K562 (cell line): ENCODE data around the gene EDDM13. TPM values are rescaled to one million over a fixed set of nuclear protein-coding genes. Genes with fewer than 3 reads are reported as not detected.

Source experiments
- CREB1 ChIP-seq, 2 experiments: sonication (generic) in 1 of 2; formaldehyde crosslinking in 1 of 2; IDR thresholded peaks; 2 replicates each; pipeline versions ENCODE4 v1.6.1 to v1.8.0; 2012 to 2022; ENCODE audit warnings: inconsistent platforms in 1 of 2, mild to moderate bottlenecking in 1 of 2, missing genetic modification reagents in 1 of 2, moderate library complexity in 1 of 2
- ELF1 ChIP-seq: fragments of 200-800 bp; sonication (Bioruptor generic); IDR thresholded peaks from 2 replicates; pipeline ENCODE4 v1.6.1; 2016; ENCODE audit warnings: missing genetic modification characterization, missing compliant biosample characterization
- GTF2E2 ChIP-seq: fragments of 200-800 bp; sonication (Bioruptor generic); IDR thresholded peaks from 2 replicates; pipeline ENCODE4 v1.6.1; 2016; ENCODE audit warnings: missing genetic modification characterization, missing compliant biosample characterization
- HSF4 ChIP-seq: fragments of 250-450 bp; sonication (Bioruptor Pico); IDR thresholded peaks from 2 replicates; pipeline ENCODE4 v2.1.2; 2022; ENCODE audit warnings: mild to moderate bottlenecking, moderate library complexity, borderline replicate concordance
- KLF6 ChIP-seq: fragments of 250-450 bp; sonication (Bioruptor Pico); IDR thresholded peaks from 2 replicates; pipeline ENCODE4 v1.4.0; 2020; ENCODE audit warnings: mild to moderate bottlenecking, moderate library complexity, borderline replicate concordance
- MAFF ChIP-seq: IDR thresholded peaks from 2 replicates; pipeline ENCODE4 v1.6.1; 2012; ENCODE audit warnings: low read length, improper control_type of control experiment
- MYBL2 ChIP-seq, 2 experiments: fragments of 450-650 bp in 1 of 2; sonication (generic) in 1 of 2; formaldehyde crosslinking in 1 of 2; IDR thresholded peaks; 2 replicates each; pipeline versions ENCODE4 v1.6.1 to v1.8.1; 2017 to 2022; ENCODE audit warnings: borderline replicate concordance in 1 of 2, inconsistent platforms in 1 of 2, low read depth in 1 of 2, mild to moderate bottlenecking in 1 of 2, missing genetic modification reagents in 1 of 2, moderate library complexity in 1 of 2
- NCOA2 ChIP-seq, 2 experiments: fragments of 450-650 bp; IDR thresholded peaks; 2 replicates each; pipeline ENCODE4 v1.6.1; 2018; ENCODE audit warnings: mild to moderate bottlenecking in 2 of 2, moderate library complexity in 1 of 2; ENCODE audit not compliant: partially characterized antibody in 2 of 2
- NR2C1 ChIP-seq, 2 experiments: fragments of 450-650 bp; IDR thresholded peaks; 2 replicates each; pipeline ENCODE4 v1.6.1; 2017; ENCODE audit warnings: mild to moderate bottlenecking in 2 of 2, antibody characterized with exemption in 1 of 2, inconsistent platforms in 1 of 2, missing compliant biosample characterization in 1 of 2, missing genetic modification characterization in 1 of 2
- PCBP2 ChIP-seq: fragments of 200-400 bp; formaldehyde crosslinking; IDR thresholded peaks from 2 replicates; pipeline ENCODE4 v1.6.1; 2018; ENCODE audit warnings: low read length, low read depth, mild to moderate bottlenecking, moderate library complexity; ENCODE audit not compliant: poor library complexity, severe bottlenecking
- POU5F1 ChIP-seq: fragments of 150-350 bp; IDR thresholded peaks from 2 replicates; pipeline ENCODE4 v1.6.1; 2014; ENCODE audit warnings: borderline replicate concordance, low read length, low read depth, mild to moderate bottlenecking; ENCODE audit not compliant: partially characterized antibody
- SMARCE1 ChIP-seq: fragments of 450-650 bp; IDR thresholded peaks from 2 replicates; pipeline ENCODE4 v1.7.1; 2016; ENCODE audit warnings: mild to moderate bottlenecking
- SREBF1 ChIP-seq: fragments of 150-350 bp; IDR thresholded peaks from 2 replicates; pipeline ENCODE4 v1.6.1; 2014; ENCODE audit warnings: antibody characterized with exemption, low read depth, low read length, borderline replicate concordance
- TCF3 ChIP-seq: sonication (generic); formaldehyde crosslinking; IDR thresholded peaks from 2 replicates; pipeline ENCODE4 v1.4.0; 2020; ENCODE audit warnings: mild to moderate bottlenecking, missing genetic modification reagents
- ZBTB9 ChIP-seq: fragments of 450-650 bp; formaldehyde crosslinking; IDR thresholded peaks from 2 replicates; pipeline ENCODE4 v1.4.0; 2020; ENCODE audit warnings: mild to moderate bottlenecking, moderate library complexity
- ZNF174 ChIP-seq: fragments of 250-450 bp; sonication (Bioruptor Pico); IDR thresholded peaks from 2 replicates; pipeline ENCODE4 v1.4.0; 2020; ENCODE audit warnings: mild to moderate bottlenecking
- ZNF77 ChIP-seq: fragments of 250-450 bp; sonication (Bioruptor Pico); IDR thresholded peaks from 2 replicates; pipeline ENCODE4 v1.5.0; 2020
- ZNF778 ChIP-seq: fragments of 450-650 bp; formaldehyde crosslinking; IDR thresholded peaks from 2 replicates; pipeline ENCODE4 v1.4.0; 2020; ENCODE audit warnings: mild to moderate bottlenecking, moderate library complexity
- polyA plus RNA-seq, 8 experiments: library from polyadenylated mRNA; depleted of rRNA in 4 of 8; stranded (reverse) in 5 of 8; unstranded in 3 of 8; fragments of >200 nt; fragmentation: Nextera tagmentation in 2 of 8; fragmentation: Illumina TruSeq in 1 of 8; extraction: Ambion mirVana in 2 of 8; extraction: Trizol in 1 of 8; gene quantifications; 2 replicates each; pipeline versions ENCODE4 v1.2.1 to v1.2.3, GENCODE V29; 2011 to 2014; ENCODE audit warnings: inconsistent platforms in 1 of 8, missing spikeins in 1 of 8
- total RNA-seq, 7 experiments: library from RNA; depleted of rRNA in 6 of 7; stranded (reverse); fragments of >200 nt in 6 of 7; fragmentation: Illumina TruSeq in 2 of 7; extraction: Trizol in 2 of 7; gene quantifications; 2 replicates each; pipeline versions ENCODE4 v1.2.1 to v1.2.3, GENCODE V29; 2011 to 2021; ENCODE audit warnings: low replicate concordance in 1 of 7
- TF ChIP-seq, protein P1 (sequence below): sonication (generic); formaldehyde crosslinking; IDR thresholded peaks from 2 replicates; pipeline ENCODE4 v1.8.0; 2023; ENCODE audit warnings: mild to moderate bottlenecking, missing genetic modification reagents
- TF ChIP-seq, protein P2 (sequence below): fragments of 250-450 bp; sonication (Bioruptor Pico); IDR thresholded peaks from 2 replicates; pipeline ENCODE4 v1.4.0; 2020; ENCODE audit warnings: mild to moderate bottlenecking, moderate library complexity, borderline replicate concordance

EDDM13 gene
- total and polyA plus RNA-seq, 9 of the 15 experiments (the other 6 are each of a cell fraction or from before 2014, with no cell fraction given) = 2.0 to 7.7 (median 4.1) TPM

- TF ChIP-seq NR2C1 (IDR thresholded peaks at IDR 0.05) (no peak), NR2C1 (tag; IDR thresholded peaks at IDR 0.05) (peak; percentile 65; the same call in 1 of the 2 replicates), ZBTB9 (CRISPR knock-in tag) (peak; percentile 88), SREBF1 (no peak), HSF4 (peak; percentile 97), NCOA2 (IDR thresholded peaks at IDR 0.05; ENCODE audit: partially characterized antibody in 2 of 2) (no peak), PCBP2 (no peak), ZNF778 (CRISPR knock-in tag) (no peak), TCF3 (CRISPR knock-in tag) (peak; percentile 84), MYBL2 (IDR thresholded peaks at IDR 0.05; ENCODE audit: low read depth) (no peak), MYBL2 (CRISPR knock-in tag; IDR thresholded peaks at IDR 0.05; ENCODE audit: borderline replicate concordance) (no peak), MAFF (no peak), ZNF174 (no peak), ZNF77 (CRISPR knock-in tag) (no peak), GTF2E2 (tag) (no peak), POU5F1 (no peak), KLF6 (peak; percentile 95), CREB1 (IDR thresholded peaks at IDR 0.05) (no peak), CREB1 (CRISPR knock-in tag; IDR thresholded peaks at IDR 0.05) (no peak), SMARCE1 (no peak), ELF1 (tag) (no peak)
- TF ChIP-seq, protein P1, sequence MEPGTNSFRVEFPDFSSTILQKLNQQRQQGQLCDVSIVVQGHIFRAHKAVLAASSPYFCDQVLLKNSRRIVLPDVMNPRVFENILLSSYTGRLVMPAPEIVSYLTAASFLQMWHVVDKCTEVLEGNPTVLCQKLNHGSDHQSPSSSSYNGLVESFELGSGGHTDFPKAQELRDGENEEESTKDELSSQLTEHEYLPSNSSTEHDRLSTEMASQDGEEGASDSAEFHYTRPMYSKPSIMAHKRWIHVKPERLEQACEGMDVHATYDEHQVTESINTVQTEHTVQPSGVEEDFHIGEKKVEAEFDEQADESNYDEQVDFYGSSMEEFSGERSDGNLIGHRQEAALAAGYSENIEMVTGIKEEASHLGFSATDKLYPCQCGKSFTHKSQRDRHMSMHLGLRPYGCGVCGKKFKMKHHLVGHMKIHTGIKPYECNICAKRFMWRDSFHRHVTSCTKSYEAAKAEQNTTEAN (CRISPR knock-in tag) = no peak
- TF ChIP-seq, protein P2, sequence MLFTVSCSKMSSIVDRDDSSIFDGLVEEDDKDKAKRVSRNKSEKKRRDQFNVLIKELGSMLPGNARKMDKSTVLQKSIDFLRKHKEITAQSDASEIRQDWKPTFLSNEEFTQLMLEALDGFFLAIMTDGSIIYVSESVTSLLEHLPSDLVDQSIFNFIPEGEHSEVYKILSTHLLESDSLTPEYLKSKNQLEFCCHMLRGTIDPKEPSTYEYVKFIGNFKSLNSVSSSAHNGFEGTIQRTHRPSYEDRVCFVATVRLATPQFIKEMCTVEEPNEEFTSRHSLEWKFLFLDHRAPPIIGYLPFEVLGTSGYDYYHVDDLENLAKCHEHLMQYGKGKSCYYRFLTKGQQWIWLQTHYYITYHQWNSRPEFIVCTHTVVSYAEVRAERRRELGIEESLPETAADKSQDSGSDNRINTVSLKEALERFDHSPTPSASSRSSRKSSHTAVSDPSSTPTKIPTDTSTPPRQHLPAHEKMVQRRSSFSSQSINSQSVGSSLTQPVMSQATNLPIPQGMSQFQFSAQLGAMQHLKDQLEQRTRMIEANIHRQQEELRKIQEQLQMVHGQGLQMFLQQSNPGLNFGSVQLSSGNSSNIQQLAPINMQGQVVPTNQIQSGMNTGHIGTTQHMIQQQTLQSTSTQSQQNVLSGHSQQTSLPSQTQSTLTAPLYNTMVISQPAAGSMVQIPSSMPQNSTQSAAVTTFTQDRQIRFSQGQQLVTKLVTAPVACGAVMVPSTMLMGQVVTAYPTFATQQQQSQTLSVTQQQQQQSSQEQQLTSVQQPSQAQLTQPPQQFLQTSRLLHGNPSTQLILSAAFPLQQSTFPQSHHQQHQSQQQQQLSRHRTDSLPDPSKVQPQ (CRISPR knock-in tag) = no peak
These were observed 74.7 kb downstream of the EDDM13 start (continued) for GRCh38 chr19:56347163-56347778.
